ENCODE results near the gene PCSK4.

GRCh38 chr19:1531587-1531986 lies 41.4 kb upstream of the PCSK4 start:
- no peak for TF ChIP-seq POLR2A (conservative IDR thresholded peaks at IDR 0.05)
- TF ChIP-seq SNRNP70 (optimal IDR thresholded peaks at IDR 0.05; ENCODE audit: low read depth, low read length) = no peak
- TF ChIP-seq USF2 (CRISPR knock-in tag; IDR thresholded peaks at IDR 0.05) = no peak
- no peak for TF ChIP-seq NRF1 (conservative IDR thresholded peaks at IDR 0.05 in 1 of 2, IDR thresholded peaks at IDR 0.05 in 1 of 2)
- no peak for TF ChIP-seq PYGO2 (tag; IDR thresholded peaks at IDR 0.05)
- TF ChIP-seq KLF1 (tag; IDR thresholded peaks at IDR 0.05) = no peak
- TF ChIP-seq TRIM25 (IDR thresholded peaks at IDR 0.05; ENCODE audit: borderline replicate concordance) = no peak
- TF ChIP-seq SETDB1 (IDR thresholded peaks at IDR 0.05; ENCODE audit: low read length) = no peak
- no peak for TF ChIP-seq GTF2A2 (tag; IDR thresholded peaks at IDR 0.05)
- TF ChIP-seq PTBP1 (IDR thresholded peaks at IDR 0.05; ENCODE audit: low read depth, low read length) = no peak
- TF ChIP-seq UBTF (IDR thresholded peaks at IDR 0.05; ENCODE audit: borderline replicate concordance in 1 of 2, low read depth in 2 of 2, low read length in 2 of 2) = no peak
- no peak for TF ChIP-seq HMG20B (CRISPR knock-in tag; IDR thresholded peaks at IDR 0.05)
- TF ChIP-seq JUN (IDR thresholded peaks at IDR 0.05; ENCODE audit: borderline replicate concordance, low read depth, low read length) = no peak
- no peak for TF ChIP-seq JUN (CRISPR knock-in tag; IDR thresholded peaks at IDR 0.05; ENCODE audit: borderline replicate concordance)
- no peak for TF ChIP-seq ATF6 (CRISPR knock-in tag; IDR thresholded peaks at IDR 0.05)
